ENCODE measurements around the gene INS. TPM values are rescaled to one million over a fixed set of nuclear protein-coding genes. Genes with fewer than 3 reads are reported as not detected.

Gene INS
- total and polyA plus RNA-seq, 4 donors = 0.16 to 0.37 TPM; not detected in 2

GRCh38 chr11:2139123-2139521, 21.9 kb downstream of the INS start, which contains the start of gene IGF2:
IGF2 (minus strand) TSS chr11:2139389; CDS start chr11:2135523, 3,866 bp downstream.
- peaks cover 16 to 43% (median 29%) of the 10 kb centered on the region in 4 donors for H3K4me1 ChIP-seq (ENCODE audit: control insufficient read depth in 4 of 4, insufficient read depth in 4 of 4, low read length in 3 of 4)
- peak within 1 kb of the TSS in 1 of 2 donors; percentile 50 for H3K27ac ChIP-seq (ENCODE audit: low read depth in 1 of 2, low read length in 2 of 2)
- peaks cover 9 to 17% (median 12%) of the 10 kb centered on the region in 4 donors for H3K36me3 ChIP-seq (ENCODE audit: control insufficient read depth in 4 of 4, insufficient read depth in 3 of 4, low read depth in 1 of 4, low read length in 3 of 4)
- no peak within 1 kb of the TSS for H3K9ac ChIP-seq (ENCODE audit: low read depth in 1 of 2, low read length in 2 of 2)
- peak within 1 kb of the TSS in 1 of 3 donors; percentile 30 for H3K4me3 ChIP-seq (ENCODE audit: low read depth in 1 of 3, low read length in 3 of 3)
- 29% methylated on average over 62 of the region's 62 CpGs for WGBS
- no peak for DNase-seq (ENCODE audit: low spot score)
- H3K9me3 ChIP-seq (ENCODE audit: control insufficient read depth in 4 of 4, low read length in 3 of 4) = no peaks in the 10 kb centered on the region
- H3K27me3 ChIP-seq (ENCODE audit: control insufficient read depth in 4 of 4, insufficient read depth in 4 of 4, low read length in 3 of 4) = no peaks in the 10 kb centered on the region
- TF ChIP-seq GABPA (IDR thresholded peaks at IDR 0.05 in 1 of 2, conservative IDR thresholded peaks at IDR 0.05 in 1 of 2) (no peak), HNF4A (conservative IDR thresholded peaks at IDR 0.05) (no peak), ATF3 (IDR thresholded peaks at IDR 0.05) (no peak), FOXA1 (IDR thresholded peaks at IDR 0.05) (no peak), HNF4G (IDR thresholded peaks at IDR 0.05) (no peak), CTCF (IDR thresholded peaks at IDR 0.05; ENCODE audit: low read depth, low read length, missing input control) (no peak), RAD21 (IDR thresholded peaks at IDR 0.05) (no peak), JUND (IDR thresholded peaks at IDR 0.05) (no peak)
- TF ChIP-seq, protein P1, sequence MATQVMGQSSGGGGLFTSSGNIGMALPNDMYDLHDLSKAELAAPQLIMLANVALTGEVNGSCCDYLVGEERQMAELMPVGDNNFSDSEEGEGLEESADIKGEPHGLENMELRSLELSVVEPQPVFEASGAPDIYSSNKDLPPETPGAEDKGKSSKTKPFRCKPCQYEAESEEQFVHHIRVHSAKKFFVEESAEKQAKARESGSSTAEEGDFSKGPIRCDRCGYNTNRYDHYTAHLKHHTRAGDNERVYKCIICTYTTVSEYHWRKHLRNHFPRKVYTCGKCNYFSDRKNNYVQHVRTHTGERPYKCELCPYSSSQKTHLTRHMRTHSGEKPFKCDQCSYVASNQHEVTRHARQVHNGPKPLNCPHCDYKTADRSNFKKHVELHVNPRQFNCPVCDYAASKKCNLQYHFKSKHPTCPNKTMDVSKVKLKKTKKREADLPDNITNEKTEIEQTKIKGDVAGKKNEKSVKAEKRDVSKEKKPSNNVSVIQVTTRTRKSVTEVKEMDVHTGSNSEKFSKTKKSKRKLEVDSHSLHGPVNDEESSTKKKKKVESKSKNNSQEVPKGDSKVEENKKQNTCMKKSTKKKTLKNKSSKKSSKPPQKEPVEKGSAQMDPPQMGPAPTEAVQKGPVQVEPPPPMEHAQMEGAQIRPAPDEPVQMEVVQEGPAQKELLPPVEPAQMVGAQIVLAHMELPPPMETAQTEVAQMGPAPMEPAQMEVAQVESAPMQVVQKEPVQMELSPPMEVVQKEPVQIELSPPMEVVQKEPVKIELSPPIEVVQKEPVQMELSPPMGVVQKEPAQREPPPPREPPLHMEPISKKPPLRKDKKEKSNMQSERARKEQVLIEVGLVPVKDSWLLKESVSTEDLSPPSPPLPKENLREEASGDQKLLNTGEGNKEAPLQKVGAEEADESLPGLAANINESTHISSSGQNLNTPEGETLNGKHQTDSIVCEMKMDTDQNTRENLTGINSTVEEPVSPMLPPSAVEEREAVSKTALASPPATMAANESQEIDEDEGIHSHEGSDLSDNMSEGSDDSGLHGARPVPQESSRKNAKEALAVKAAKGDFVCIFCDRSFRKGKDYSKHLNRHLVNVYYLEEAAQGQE (IDR thresholded peaks at IDR 0.05) = no peak
- TF ChIP-seq, protein P2, sequence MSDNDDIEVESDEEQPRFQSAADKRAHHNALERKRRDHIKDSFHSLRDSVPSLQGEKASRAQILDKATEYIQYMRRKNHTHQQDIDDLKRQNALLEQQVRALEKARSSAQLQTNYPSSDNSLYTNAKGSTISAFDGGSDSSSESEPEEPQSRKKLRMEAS (IDR thresholded peaks at IDR 0.05) = no peak

GRCh38 chr11:2138431-2139122, 22.4 kb downstream of the INS start:
- H3K36me3 ChIP-seq (ENCODE audit: control insufficient read depth in 4 of 4, insufficient read depth in 3 of 4, low read depth in 1 of 4, low read length in 3 of 4) = peaks cover 7 to 20% (median 13%) of the 10 kb centered on the region in 4 donors
- no peak overlapping the region for H3K9ac ChIP-seq (ENCODE audit: low read depth in 1 of 2, low read length in 2 of 2)
- DNase-seq (ENCODE audit: low spot score) = no peak
- H3K4me3 ChIP-seq (ENCODE audit: low read depth in 1 of 3, low read length in 3 of 3) = peak overlapping the region in 1 of 3 donors; percentile 30
- peak overlapping the region in 1 of 2 donors; percentile 50 for H3K27ac ChIP-seq (ENCODE audit: low read depth in 1 of 2, low read length in 2 of 2)
- H3K9me3 ChIP-seq (ENCODE audit: control insufficient read depth in 4 of 4, low read length in 3 of 4) = no peaks in the 10 kb centered on the region
- peaks cover 15 to 49% (median 33%) of the 10 kb centered on the region in 4 donors for H3K4me1 ChIP-seq (ENCODE audit: control insufficient read depth in 4 of 4, insufficient read depth in 4 of 4, low read length in 3 of 4)
- no peak for TF ChIP-seq FOXA1 (IDR thresholded peaks at IDR 0.05)
- TF ChIP-seq NR2F2 (IDR thresholded peaks at IDR 0.05) = no peak
- no peak for TF ChIP-seq RXRA (IDR thresholded peaks at IDR 0.05)
- no peak for TF ChIP-seq GABPA (IDR thresholded peaks at IDR 0.05 in 1 of 2, conservative IDR thresholded peaks at IDR 0.05 in 1 of 2)
- TF ChIP-seq RAD21 (IDR thresholded peaks at IDR 0.05) = no peak
- no peak for TF ChIP-seq TAF1 (conservative IDR thresholded peaks at IDR 0.05)
- no peak for TF ChIP-seq HNF4A (conservative IDR thresholded peaks at IDR 0.05)
- TF ChIP-seq, protein P3, sequence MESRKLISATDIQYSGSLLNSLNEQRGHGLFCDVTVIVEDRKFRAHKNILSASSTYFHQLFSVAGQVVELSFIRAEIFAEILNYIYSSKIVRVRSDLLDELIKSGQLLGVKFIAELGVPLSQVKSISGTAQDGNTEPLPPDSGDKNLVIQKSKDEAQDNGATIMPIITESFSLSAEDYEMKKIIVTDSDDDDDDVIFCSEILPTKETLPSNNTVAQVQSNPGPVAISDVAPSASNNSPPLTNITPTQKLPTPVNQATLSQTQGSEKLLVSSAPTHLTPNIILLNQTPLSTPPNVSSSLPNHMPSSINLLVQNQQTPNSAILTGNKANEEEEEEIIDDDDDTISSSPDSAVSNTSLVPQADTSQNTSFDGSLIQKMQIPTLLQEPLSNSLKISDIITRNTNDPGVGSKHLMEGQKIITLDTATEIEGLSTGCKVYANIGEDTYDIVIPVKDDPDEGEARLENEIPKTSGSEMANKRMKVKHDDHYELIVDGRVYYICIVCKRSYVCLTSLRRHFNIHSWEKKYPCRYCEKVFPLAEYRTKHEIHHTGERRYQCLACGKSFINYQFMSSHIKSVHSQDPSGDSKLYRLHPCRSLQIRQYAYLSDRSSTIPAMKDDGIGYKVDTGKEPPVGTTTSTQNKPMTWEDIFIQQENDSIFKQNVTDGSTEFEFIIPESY (IDR thresholded peaks at IDR 0.05) = no peak
- no peak for TF ChIP-seq ATF3 (IDR thresholded peaks at IDR 0.05)
- no peak for TF ChIP-seq HNF4G (IDR thresholded peaks at IDR 0.05)
- TF ChIP-seq, protein P2 (IDR thresholded peaks at IDR 0.05) = no peak
- TF ChIP-seq FOXA2 (IDR thresholded peaks at IDR 0.05) = no peak
- TF ChIP-seq JUND (IDR thresholded peaks at IDR 0.05) = no peak
- TF ChIP-seq SP1 (IDR thresholded peaks at IDR 0.05) = no peak
- TF ChIP-seq, protein P1 (IDR thresholded peaks at IDR 0.05) = no peak
- no peak for TF ChIP-seq YY1 (IDR thresholded peaks at IDR 0.05)
- TF ChIP-seq EGR1 (IDR thresholded peaks at IDR 0.05; ENCODE audit: low read depth in 2 of 2) = no peak
- WGBS = 39% methylated on average over 68 of the region's 68 CpGs
- no peaks in the 10 kb centered on the region for H3K27me3 ChIP-seq (ENCODE audit: control insufficient read depth in 4 of 4, insufficient read depth in 4 of 4, low read length in 3 of 4)

Measured in liver (tissue), 9 donors.